AG04450 (cell line): Measurements from ENCODE around the gene AIMP2. TPM values are rescaled to one million over a fixed set of nuclear protein-coding genes. Genes with fewer than 3 reads are reported as not detected.
A peak's percentile ranks its signal among the peaks of the same experiment; 100 is the strongest.
"Not testable (repeated sequence)": the region's sequence is repeated elsewhere in the genome, so short reads cannot be mapped to it uniquely, and the experiment has no call there.

Experiments used
- CTCF ChIA-PET: fragments of 300-600, 350-600 bp; formaldehyde crosslinking; extraction: SDS; loops from one replicate; lab custom pipeline; 2022; ENCODE audit warnings: antibody characterized with exemption, inconsistent platforms; lab: Charles Lee
- POLR2A ChIA-PET: fragments of 350-600 bp; formaldehyde crosslinking; extraction: SDS; loops from one replicate; lab custom pipeline; 2021; ENCODE audit warnings: antibody characterized with exemption, inconsistent platforms; lab: Yijun Ruan, JAX
- DNase-seq: peaks from one replicate; pipeline ENCODE4 v3.0.0-alpha.2; 2011; ENCODE audit warnings: low read depth, low spot score
- H3K27ac ChIP-seq: one replicate; pipeline ENCODE4 v1.5.1; 2012; ENCODE audit warnings: low read depth, low read length, control low read depth
- H3K27me3 ChIP-seq: one replicate; pipeline ENCODE4 v1.6.0; 2012; ENCODE audit warnings: low read length; ENCODE audit not compliant: control insufficient read depth, insufficient read depth
- H3K4me3 ChIP-seq: 2 replicates; pipeline ENCODE4 v1.5.1; 2011; ENCODE audit warnings: mild to moderate bottlenecking, low read depth, low read length, control low read depth
- H3K9me3 ChIP-seq: 2 replicates; pipeline ENCODE4 v1.5.1; 2012; ENCODE audit warnings: low read length; ENCODE audit not compliant: control insufficient read depth, insufficient read depth
- CTCF ChIP-seq: IDR thresholded peaks from 2 replicates; pipeline ENCODE4 v1.5.1; 2011; ENCODE audit warnings: low read depth, low read length, control low read depth, inconsistent platforms
- polyA plus RNA-seq: library from polyadenylated mRNA; depleted of rRNA; stranded (reverse); fragments of >200 nt; gene quantifications from 2 replicates; pipeline ENCODE4 v1.2.3, GENCODE V29; 2011; rRNA removed
- small RNA-seq: library from RNA; depleted of rRNA; stranded (forward); fragments of <200 nt; gene quantifications from one replicate; pipeline ENCODE3, GENCODE V24; 2012; ENCODE audit warnings: low read depth; ENCODE audit not compliant: insufficient read length

The AIMP2 gene
- polyA plus RNA-seq, 1 experiment, result 58.5 TPM

GRCh38 chr7:6056616-6057015 is 47.5 kb downstream of the AIMP2 start:
- Histone ChIP-seq H3K9me3 (no peaks in the 10 kb centered on the region; the same call in 1 of the 2 replicates), H3K27ac (no peak overlapping the region), H3K4me3 (no peak overlapping the region), H3K27me3 (no peaks in the 10 kb centered on the region)
- ChIA-PET POLR2A (interaction anchor here (0.7 to 0.8 kb wide), 2 partner anchors 15 to 27 kb away, joined by 3 to 4 read pairs; no protein-coding TSS in a partner anchor), CTCF (interaction anchor here (0.7 to 1.2 kb wide), 3 partner anchors 51 to 229 kb away, joined by 3 to 4 read pairs (median 3); no protein-coding TSS in a partner anchor)
- no peak for DNase-seq
- TF ChIP-seq CTCF, result no peak

- POLR2A ChIA-PET, result interaction anchor here (0.6 to 0.8 kb wide), 5 partner anchors 19 to 430 kb away, joined by 3 to 10 read pairs (median 5); no protein-coding TSS in a partner anchor
- Histone ChIP-seq H3K9me3 (no peaks in the 10 kb centered on the region; the same call in 1 of the 2 replicates), H3K27ac (no peak overlapping the region), H3K4me3 (peak overlapping the region; percentile 86), H3K27me3 (no peaks in the 10 kb centered on the region)
- CTCF ChIA-PET, result interaction anchor here (0.6 to 1.2 kb wide), 5 partner anchors 30 to 107 kb away, joined by 3 to 4 read pairs (median 3); no protein-coding TSS in a partner anchor
- no peak for TF ChIP-seq CTCF
- no peak for DNase-seq
These were observed 48.5 kb downstream of the AIMP2 start for GRCh38 chr7:6057316-6058129.

DNA sequence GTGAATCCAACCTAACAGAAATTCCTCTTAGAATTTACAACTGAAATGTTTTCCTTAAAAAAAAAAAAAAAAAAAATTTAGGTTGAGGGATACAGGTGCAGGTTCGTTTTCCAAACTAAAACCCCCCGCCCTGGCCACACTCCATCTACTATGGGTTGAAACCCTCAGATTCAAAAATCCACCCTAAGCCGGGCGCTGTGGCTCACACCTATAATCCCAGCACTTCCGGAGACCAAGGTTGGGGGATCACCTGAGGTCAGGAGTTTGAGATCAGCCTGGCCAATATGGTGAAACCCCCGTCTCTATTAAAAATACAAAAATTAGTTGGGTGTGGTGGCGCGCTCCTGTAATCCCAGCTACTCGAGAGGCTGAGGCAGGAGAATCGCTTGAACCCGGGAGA is 50.9 kb downstream of the AIMP2 start:
- POLR2A ChIA-PET, H3K27me3 ChIP-seq, H3K9me3 ChIP-seq, CTCF ChIA-PET, H3K27ac ChIP-seq, DNase-seq, H3K4me3 ChIP-seq: not testable (repeated sequence)

- DNase-seq, result no peak
- H3K9me3 ChIP-seq, result no peaks in the 10 kb centered on the region
- H3K4me3 ChIP-seq, result no peak overlapping the region
- H3K27ac ChIP-seq, result no peak overlapping the region
- POLR2A ChIA-PET, result interaction anchor here (0.6 kb wide), 1 partner anchor 611 kb away, joined by 5 read pairs; no protein-coding TSS in a partner anchor
- H3K27me3 ChIP-seq, result no peaks in the 10 kb centered on the region
- CTCF ChIA-PET, result no interaction called here
- TF ChIP-seq CTCF, result no peak
These were observed 62.3 kb downstream of the AIMP2 start for GRCh38 chr7:6071406-6071805.

Small RNA genes within 50 kb of the gene (small RNA-seq; reads per million reads assigned to genes)
- gene RF00019 (not detected), gene RNU6-218P (not detected), gene SNORA80D (2.2 reads per million)

Other genes starting within 250 kb of the AIMP2 start
- gene RNF216, start 227.6 kb upstream of the AIMP2 start, polyA plus RNA-seq, result 33.3 and 36.4 TPM in 2 replicates
- not detected in 2 replicates for gene OCM, start 128.5 kb upstream of the AIMP2 start, polyA plus RNA-seq
- gene CCZ1, start 110.5 kb upstream of the AIMP2 start, polyA plus RNA-seq, result 51.4 and 72.2 TPM in 2 replicates
- gene RSPH10B, start 38.6 kb upstream of the AIMP2 start, polyA plus RNA-seq, result 0.07 TPM in 1 of 2 replicates, not detected in the other
- gene PMS2, start 223 bp upstream of the AIMP2 start, polyA plus RNA-seq, result 11.1 and 12.9 TPM in 2 replicates
- 0.19 and 0.22 TPM in 2 replicates for gene ANKRD61, start 22.1 kb downstream of the AIMP2 start, polyA plus RNA-seq
- gene EIF2AK1, start 49.9 kb downstream of the AIMP2 start, polyA plus RNA-seq, result 77.2 and 98.7 TPM in 2 replicates
- 3.5 and 3.9 TPM in 2 replicates for gene USP42, start 95.7 kb downstream of the AIMP2 start, polyA plus RNA-seq